HEK293T (cell line): Measurements from ENCODE around the gene CYLC2.

Experiments
- BHLHE40 ChIP-seq: fragments of 450-650 bp; IDR thresholded peaks from 2 replicates; pipeline ENCODE4 v1.6.1; 2016; ENCODE audit warnings: mild to moderate bottlenecking, moderate library complexity, borderline replicate concordance
- CTBP1 ChIP-seq: fragments of 450-650 bp; IDR thresholded peaks from 2 replicates; pipeline ENCODE4 v1.6.1; 2016; ENCODE audit warnings: borderline replicate concordance
- ELF4 ChIP-seq: fragments of 450-650 bp; IDR thresholded peaks from 2 replicates; pipeline ENCODE4 v1.6.1; 2017; ENCODE audit warnings: antibody characterized with exemption
- FOXA1 ChIP-seq: fragments of 450-650 bp; IDR thresholded peaks from 2 replicates; pipeline ENCODE4 v1.6.1; 2016; ENCODE audit warnings: mild to moderate bottlenecking
- FOXK2 ChIP-seq: fragments of 450-650 bp; IDR thresholded peaks from 2 replicates; pipeline ENCODE4 v1.6.1; 2016; ENCODE audit warnings: mild to moderate bottlenecking
- FOXM1 ChIP-seq: fragments of 450-650 bp; IDR thresholded peaks from 2 replicates; pipeline ENCODE4 v1.6.1; 2017; ENCODE audit warnings: mild to moderate bottlenecking, borderline replicate concordance
- L3MBTL2 ChIP-seq: fragments of 450-650 bp; conservative IDR thresholded peaks from 2 replicates; pipeline ENCODE4 v1.6.1; 2016; ENCODE audit warnings: mild to moderate bottlenecking
- LEF1 ChIP-seq: fragments of 450-650 bp; IDR thresholded peaks from 2 replicates; pipeline ENCODE4 v1.6.1; 2017; ENCODE audit warnings: mild to moderate bottlenecking, borderline replicate concordance
- NFRKB ChIP-seq: fragments of 450-650 bp; IDR thresholded peaks from 2 replicates; pipeline ENCODE4 v1.6.1; 2016; ENCODE audit warnings: mild to moderate bottlenecking, moderate library complexity
- PKNOX1 ChIP-seq: fragments of 450-650 bp; IDR thresholded peaks from 2 replicates; pipeline ENCODE4 v1.6.1; 2016
- SP1 ChIP-seq: fragments of 450-650 bp; IDR thresholded peaks from 2 replicates; pipeline ENCODE4 v1.6.1; 2017
- SUZ12 ChIP-seq: fragments of 450-650 bp; IDR thresholded peaks from 2 replicates; pipeline ENCODE4 v1.6.1; 2016; ENCODE audit warnings: mild to moderate bottlenecking
- TARDBP ChIP-seq: fragments of 450-650 bp; IDR thresholded peaks from 2 replicates; pipeline ENCODE4 v1.6.1; 2016
- ZNF384 ChIP-seq: fragments of 450-650 bp; IDR thresholded peaks from 2 replicates; pipeline ENCODE4 v1.6.1; 2016

- TF ChIP-seq L3MBTL2 (no peak), SUZ12 (no peak), TARDBP (no peak), BHLHE40 (no peak), ZNF384 (no peak), SP1 (no peak), NFRKB (no peak), CTBP1 (no peak), FOXA1 (no peak), LEF1 (no peak), FOXM1 (no peak), ELF4 (no peak), FOXK2 (no peak), PKNOX1 (no peak)
Observed at GRCh38 chr9:102985162-102985895, 9.8 kb upstream of the CYLC2 start.
